OCI-LY3 (cell line): ENCODE results near the gene DMAC2.

Source experiments
- EZH2phosphoT487 ChIP-seq: fragments of 200-600 bp; shearing (Covaris generic); IDR thresholded peaks from 2 replicates; pipeline ENCODE4 v1.6.1; 2018; ENCODE audit warnings: antibody characterized with exemption, mixed run types, low read depth
- TF ChIP-seq, protein P1 (sequence below): fragments of 200-600, 300-600 bp; sonication (generic); IDR thresholded peaks from 2 replicates; pipeline ENCODE4 v1.5.1; 2014; ENCODE audit warnings: antibody characterized with exemption, low read length, low read depth

DNA sequence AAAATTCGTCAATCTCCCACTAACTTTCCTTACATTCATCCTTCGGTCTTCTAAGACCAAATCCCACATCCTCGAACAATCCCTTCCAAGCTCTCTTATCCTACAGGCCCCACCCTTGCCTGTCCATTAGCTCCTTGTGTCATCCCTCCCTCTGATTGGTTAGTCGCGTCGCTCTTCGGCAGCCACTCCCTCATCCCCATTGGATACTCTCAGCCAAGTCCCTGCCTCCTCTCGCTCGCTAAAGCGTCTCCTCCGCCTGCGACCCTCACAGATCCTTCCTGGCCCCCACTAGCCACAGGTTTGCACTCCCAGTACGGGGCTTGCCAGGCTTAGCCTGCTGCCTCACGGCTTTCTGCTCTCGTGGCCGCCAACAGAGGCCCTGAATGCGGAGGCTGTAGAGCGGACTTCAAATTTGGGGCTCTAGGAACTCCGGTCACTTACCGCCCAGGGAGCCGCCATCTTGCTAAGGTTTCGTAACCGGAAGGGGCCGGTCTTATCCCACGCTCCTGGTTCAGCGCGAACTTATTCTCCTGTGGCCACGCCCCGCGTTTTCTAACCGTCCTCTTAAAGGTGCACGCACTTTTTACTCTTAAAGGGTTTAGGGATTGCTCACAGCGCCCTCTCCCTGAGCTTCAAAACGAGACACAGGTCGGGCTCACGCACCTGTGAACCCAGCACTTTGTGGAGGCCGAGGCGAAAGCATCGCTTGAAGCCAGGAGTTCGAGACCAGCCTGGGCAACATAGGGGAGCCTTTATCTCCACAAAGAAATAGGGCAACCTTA lies at the start of gene DMAC2:
- TF ChIP-seq, protein P1, sequence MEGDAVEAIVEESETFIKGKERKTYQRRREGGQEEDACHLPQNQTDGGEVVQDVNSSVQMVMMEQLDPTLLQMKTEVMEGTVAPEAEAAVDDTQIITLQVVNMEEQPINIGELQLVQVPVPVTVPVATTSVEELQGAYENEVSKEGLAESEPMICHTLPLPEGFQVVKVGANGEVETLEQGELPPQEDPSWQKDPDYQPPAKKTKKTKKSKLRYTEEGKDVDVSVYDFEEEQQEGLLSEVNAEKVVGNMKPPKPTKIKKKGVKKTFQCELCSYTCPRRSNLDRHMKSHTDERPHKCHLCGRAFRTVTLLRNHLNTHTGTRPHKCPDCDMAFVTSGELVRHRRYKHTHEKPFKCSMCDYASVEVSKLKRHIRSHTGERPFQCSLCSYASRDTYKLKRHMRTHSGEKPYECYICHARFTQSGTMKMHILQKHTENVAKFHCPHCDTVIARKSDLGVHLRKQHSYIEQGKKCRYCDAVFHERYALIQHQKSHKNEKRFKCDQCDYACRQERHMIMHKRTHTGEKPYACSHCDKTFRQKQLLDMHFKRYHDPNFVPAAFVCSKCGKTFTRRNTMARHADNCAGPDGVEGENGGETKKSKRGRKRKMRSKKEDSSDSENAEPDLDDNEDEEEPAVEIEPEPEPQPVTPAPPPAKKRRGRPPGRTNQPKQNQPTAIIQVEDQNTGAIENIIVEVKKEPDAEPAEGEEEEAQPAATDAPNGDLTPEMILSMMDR = peak; percentile 81
- TF ChIP-seq EZH2phosphoT487 = no peak
